T-helper 17 cell (primary cell): ENCODE data around the gene TCTN1. TPM values are rescaled to one million over a fixed set of nuclear protein-coding genes. Genes with fewer than 3 reads are reported as not detected.
A peak's percentile ranks its signal among the peaks of the same experiment; 100 is the strongest.
"Not testable (repeated sequence)": the region's sequence is repeated elsewhere in the genome, so short reads cannot be mapped to it uniquely, and the experiment has no call there.

Experiments
- ATAC-seq: fragments of 150-1000 bp; cut with Tn5 transposase; 2 replicates; pipeline ENCODE4 v1.10.0; 2021; ENCODE audit warnings: mild to moderate bottlenecking, moderate library complexity
- DNase-seq, 3 donors: peaks; one replicate each; pipeline versions ENCODE4 v3.0.0 to v3.0.0-alpha.2; 2020 to 2021
- H3K9me3 ChIP-seq: one replicate; pipeline ENCODE4 v1.7.0; 2013; ENCODE audit warnings: low read length, mild to moderate bottlenecking; ENCODE audit not compliant: control insufficient read depth, poor library complexity, severe bottlenecking
- H3K27ac Mint-ChIP-seq: one replicate; pipeline ENCODE4 v1.8.0; 2022; ENCODE audit warnings: mild to moderate bottlenecking, moderate library complexity, mixed read lengths
- H3K27me3 Mint-ChIP-seq: one replicate; pipeline ENCODE4 v1.8.0; 2022; ENCODE audit warnings: mixed read lengths
- H3K36me3 Mint-ChIP-seq: one replicate; pipeline ENCODE4 v1.8.0; 2022; ENCODE audit warnings: low read depth, mixed read lengths
- H3K4me1 Mint-ChIP-seq: one replicate; pipeline ENCODE4 v1.8.0; 2022; ENCODE audit warnings: mild to moderate bottlenecking, mixed read lengths
- H3K4me3 Mint-ChIP-seq: one replicate; pipeline ENCODE4 v1.8.0; 2022; ENCODE audit warnings: mild to moderate bottlenecking, moderate library complexity, mixed read lengths
- total RNA-seq, 4 donors: library from RNA in 2 of 4; stranded (reverse) in 2 of 4; gene quantifications; one replicate each; pipeline ENCODE4 v1.2.3 and lab custom pipeline; 2022 to 2026

TCTN1 gene
- total RNA-seq, 2 donors from 2014 or later: 5.0 to 8.5 TPM

- H3K4me3 Mint-ChIP-seq, DNase-seq, H3K27ac Mint-ChIP-seq, ATAC-seq, H3K27me3 Mint-ChIP-seq, H3K36me3 Mint-ChIP-seq, H3K9me3 ChIP-seq: not testable (repeated sequence)
- peaks cover 13% of the 10 kb centered on the region for H3K4me1 Mint-ChIP-seq
Measured at GRCh38 chr12:110592919-110593318, 21.0 kb upstream of the TCTN1 start.

DNA sequence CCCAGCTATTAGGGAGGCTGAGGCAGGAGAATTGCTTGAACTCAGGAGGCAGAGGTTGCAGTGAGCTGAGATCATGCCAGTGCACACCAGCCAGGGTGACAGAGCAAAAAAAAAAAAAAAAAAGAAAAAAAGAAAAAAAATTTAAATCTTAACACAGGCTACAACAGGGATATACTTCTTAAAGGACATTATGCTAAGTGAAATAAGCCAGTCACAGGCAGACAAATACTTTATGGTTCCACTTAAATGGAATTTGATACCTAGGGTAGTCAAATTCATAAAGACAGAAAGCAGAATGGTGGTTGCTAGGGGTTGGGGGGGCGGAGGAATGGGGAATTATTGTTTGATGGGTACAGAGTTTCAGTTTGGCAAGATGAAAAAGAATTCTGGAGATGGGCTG lies 16.0 kb upstream of the TCTN1 start:
- H3K4me3 Mint-ChIP-seq: no peak overlapping the region
- ATAC-seq: no peak
- H3K4me1 Mint-ChIP-seq: peaks cover 3% of the 10 kb centered on the region
- no peaks in the 10 kb centered on the region for H3K9me3 ChIP-seq
- no peaks in the 10 kb centered on the region for H3K27me3 Mint-ChIP-seq
- no peaks in the 10 kb centered on the region for H3K36me3 Mint-ChIP-seq
- DNase-seq: no peak
- H3K27ac Mint-ChIP-seq: no peak overlapping the region

DNA sequence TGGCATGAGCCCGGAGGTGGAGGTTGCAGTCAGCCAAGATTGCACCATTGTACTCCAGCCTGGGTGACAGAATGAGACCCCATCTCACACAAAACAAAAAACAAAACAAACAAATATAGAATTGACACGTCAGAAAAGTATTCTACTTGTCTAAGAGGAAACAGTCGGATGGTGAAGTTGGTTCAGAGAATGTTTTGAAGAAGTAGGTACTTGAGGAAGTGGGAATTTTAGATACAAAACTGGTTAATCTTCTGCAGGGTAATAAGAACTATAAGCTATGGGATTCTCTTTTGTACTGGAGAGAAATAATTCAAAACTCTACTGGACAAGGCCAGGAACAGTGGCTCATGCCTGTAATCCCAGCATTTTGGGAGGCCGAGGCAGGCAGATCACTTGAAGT lies 14.6 kb upstream of the TCTN1 start:
- ATAC-seq (no peak), DNase-seq (no peak)
- H3K4me1 Mint-ChIP-seq: peaks cover 3% of the 10 kb centered on the region
- no peak overlapping the region for H3K4me3 Mint-ChIP-seq
- no peaks in the 10 kb centered on the region for H3K36me3 Mint-ChIP-seq
- no peaks in the 10 kb centered on the region for H3K9me3 ChIP-seq
- H3K27me3 Mint-ChIP-seq: no peaks in the 10 kb centered on the region
- H3K27ac Mint-ChIP-seq: no peak overlapping the region

- ATAC-seq: no peak
- peaks cover 3% of the 10 kb centered on the region for H3K4me1 Mint-ChIP-seq
- no peak overlapping the region for H3K27ac Mint-ChIP-seq
- no peaks in the 10 kb centered on the region for H3K27me3 Mint-ChIP-seq
- H3K9me3 ChIP-seq: no peaks in the 10 kb centered on the region
- no peaks in the 10 kb centered on the region for H3K36me3 Mint-ChIP-seq
- DNase-seq: no peak
- no peak overlapping the region for H3K4me3 Mint-ChIP-seq
Measured at GRCh38 chr12:110600254-110600653, 13.7 kb upstream of the TCTN1 start.

- DNase-seq: peak in 2 of 3 donors; percentile 14 to 19
- not testable (repeated sequence) for H3K27ac Mint-ChIP-seq, H3K27me3 Mint-ChIP-seq, H3K4me3 Mint-ChIP-seq, H3K9me3 ChIP-seq, H3K36me3 Mint-ChIP-seq, H3K4me1 Mint-ChIP-seq
- peak; percentile 84 for ATAC-seq
Measured at GRCh38 chr12:110602085-110602814, 11.7 kb upstream of the TCTN1 start.

GRCh38 chr12:110606253-110606611 lies 7.7 kb upstream of the TCTN1 start:
- H3K27me3 Mint-ChIP-seq: no peaks in the 10 kb centered on the region
- no peaks in the 10 kb centered on the region for H3K9me3 ChIP-seq
- H3K4me1 Mint-ChIP-seq: peaks cover 2% of the 10 kb centered on the region
- H3K36me3 Mint-ChIP-seq: no peaks in the 10 kb centered on the region
- peak overlapping the region; percentile 87 for H3K27ac Mint-ChIP-seq
- DNase-seq (no peak), ATAC-seq (no peak)
- peak overlapping the region; percentile 88 for H3K4me3 Mint-ChIP-seq

GRCh38 chr12:110613071-110613770 lies 708 bp upstream of the TCTN1 start:
- no peaks in the 10 kb centered on the region for H3K36me3 Mint-ChIP-seq
- ATAC-seq: no peak
- H3K27me3 Mint-ChIP-seq: no peaks in the 10 kb centered on the region
- no peaks in the 10 kb centered on the region for H3K9me3 ChIP-seq
- H3K4me1 Mint-ChIP-seq: peaks cover 2% of the 10 kb centered on the region
- no peak overlapping the region for H3K27ac Mint-ChIP-seq
- H3K4me3 Mint-ChIP-seq: peak overlapping the region; percentile 86
- DNase-seq: no peak

- DNase-seq: no peak
- no peaks in the 10 kb centered on the region for H3K9me3 ChIP-seq
- no peak for ATAC-seq
- Mint-ChIP-seq H3K4me3 (peak overlapping the region; percentile 3), H3K36me3 (no peaks in the 10 kb centered on the region), H3K27me3 (no peaks in the 10 kb centered on the region), H3K27ac (no peak overlapping the region), H3K4me1 (peaks cover 2% of the 10 kb centered on the region)
Measured at GRCh38 chr12:110615171-110615570, 1.2 kb downstream of the TCTN1 start.

DNA sequence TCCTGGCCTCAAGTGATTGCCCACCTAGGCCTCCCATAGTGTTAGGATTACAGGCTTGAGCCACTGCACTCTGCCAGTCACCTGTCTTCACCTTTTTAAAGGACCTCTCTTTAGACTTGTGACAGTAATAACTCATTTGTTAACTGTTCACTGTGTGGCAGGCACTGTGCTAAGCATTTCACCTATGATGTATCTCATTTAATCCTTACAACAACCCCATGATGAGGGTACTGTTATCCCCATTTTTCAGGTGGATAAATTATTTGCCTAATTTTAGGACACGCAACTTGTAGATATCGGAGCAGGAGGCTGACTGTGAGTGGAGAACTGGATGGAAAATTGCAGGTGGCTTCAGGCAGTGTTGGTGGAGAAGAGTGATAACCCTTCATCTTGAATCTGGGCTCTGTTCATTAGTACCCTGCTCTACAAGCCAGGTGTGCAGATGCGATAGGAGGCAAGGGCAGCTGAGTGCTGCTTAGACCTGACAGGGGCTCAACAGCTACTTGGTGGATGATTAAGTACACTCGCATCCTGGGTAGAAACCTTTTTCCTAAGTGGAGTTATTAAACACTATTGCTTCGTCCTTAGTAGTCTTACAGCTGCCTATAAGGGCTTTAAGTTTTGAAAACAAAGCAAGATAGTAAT lies 2.7 kb downstream of the TCTN1 start:
- Mint-ChIP-seq H3K27ac (no peak overlapping the region), H3K27me3 (no peaks in the 10 kb centered on the region), H3K4me3 (no peak overlapping the region), H3K36me3 (no peaks in the 10 kb centered on the region), H3K4me1 (peaks cover 2% of the 10 kb centered on the region)
- DNase-seq (no peak), ATAC-seq (no peak)
- no peaks in the 10 kb centered on the region for H3K9me3 ChIP-seq

DNA sequence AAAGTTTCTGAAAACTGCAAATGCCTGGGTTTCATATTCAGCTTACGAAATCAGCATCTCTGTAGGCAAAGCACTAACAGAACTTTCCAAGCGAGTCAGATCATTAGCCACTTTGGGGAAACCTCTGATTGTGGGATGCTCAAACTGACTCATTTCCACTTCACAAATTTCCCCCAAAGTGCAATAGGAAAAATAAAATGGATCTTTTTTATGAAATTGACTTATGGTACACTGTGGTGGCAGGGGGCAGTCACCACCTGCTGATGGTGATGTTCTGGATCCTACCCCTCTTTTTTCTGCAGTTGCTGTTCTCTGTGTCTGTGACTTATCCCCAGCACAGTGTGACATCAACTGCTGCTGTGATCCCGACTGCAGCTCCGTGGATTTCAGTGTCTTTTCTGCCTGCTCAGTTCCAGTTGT lies 5.6 kb downstream of the TCTN1 start:
- no peaks in the 10 kb centered on the region for H3K4me1 Mint-ChIP-seq
- no peak overlapping the region for H3K27ac Mint-ChIP-seq
- H3K9me3 ChIP-seq: no peaks in the 10 kb centered on the region
- DNase-seq (no peak), ATAC-seq (peak; percentile 46)
- H3K36me3 Mint-ChIP-seq: no peaks in the 10 kb centered on the region
- H3K4me3 Mint-ChIP-seq: no peak overlapping the region
- H3K27me3 Mint-ChIP-seq: no peaks in the 10 kb centered on the region

- H3K4me1 Mint-ChIP-seq: peaks cover 2% of the 10 kb centered on the region
- DNase-seq (no peak), ATAC-seq (no peak)
- no peaks in the 10 kb centered on the region for H3K9me3 ChIP-seq
- H3K27ac Mint-ChIP-seq: no peak overlapping the region
- H3K36me3 Mint-ChIP-seq: no peaks in the 10 kb centered on the region
- no peaks in the 10 kb centered on the region for H3K27me3 Mint-ChIP-seq
- H3K4me3 Mint-ChIP-seq: no peak overlapping the region
Measured at GRCh38 chr12:110622582-110622981, 8.7 kb downstream of the TCTN1 start.

DNA sequence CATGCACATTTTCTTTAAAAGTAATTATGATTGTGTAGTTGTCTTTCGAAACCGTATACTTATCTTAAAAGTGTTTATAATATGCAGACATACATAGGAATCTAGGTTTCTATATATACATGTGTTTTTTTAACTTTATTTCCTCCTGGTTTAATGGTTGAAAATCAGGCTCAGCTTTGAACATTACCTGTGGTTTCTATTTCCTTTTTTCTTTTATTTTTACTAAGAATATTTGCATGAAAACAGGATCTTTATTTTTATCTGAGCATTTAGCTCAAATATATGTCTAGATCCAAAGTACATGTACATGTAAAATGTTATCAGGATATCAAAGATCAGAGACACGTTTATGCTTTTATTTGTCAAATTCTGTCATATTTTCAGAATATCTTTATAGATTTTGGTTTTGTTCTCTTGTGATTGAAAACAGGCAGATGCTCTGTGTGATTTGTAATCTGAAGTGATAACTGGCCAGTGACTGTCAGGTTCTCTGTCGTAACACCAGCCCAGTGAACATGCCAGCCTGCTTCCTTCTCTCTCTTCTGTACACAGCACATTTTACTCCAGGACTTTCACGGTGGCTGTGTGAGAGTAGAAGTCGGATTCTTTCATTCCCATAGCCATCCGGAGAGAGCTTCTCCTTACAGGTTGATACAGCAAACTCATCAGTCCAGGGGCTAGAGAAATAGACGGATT lies 13.7 kb downstream of the TCTN1 start:
- H3K36me3 Mint-ChIP-seq: peaks cover 2% of the 10 kb centered on the region
- ATAC-seq (no peak), DNase-seq (no peak)
- H3K4me3 Mint-ChIP-seq: no peak overlapping the region
- H3K27me3 Mint-ChIP-seq: no peaks in the 10 kb centered on the region
- H3K9me3 ChIP-seq: no peaks in the 10 kb centered on the region
- peaks cover 5% of the 10 kb centered on the region for H3K4me1 Mint-ChIP-seq
- peak overlapping the region; percentile 77 for H3K27ac Mint-ChIP-seq

- DNase-seq (no peak), ATAC-seq (no peak)
- Mint-ChIP-seq H3K4me1 (no peaks in the 10 kb centered on the region), H3K27ac (no peak overlapping the region), H3K36me3 (no peaks in the 10 kb centered on the region), H3K27me3 (no peaks in the 10 kb centered on the region), H3K4me3 (no peak overlapping the region)
- no peaks in the 10 kb centered on the region for H3K9me3 ChIP-seq
Measured at GRCh38 chr12:110635055-110635454, 21.1 kb downstream of the TCTN1 start.
